Measurements from ENCODE around the gene C1orf122. TPM values are rescaled to one million over a fixed set of nuclear protein-coding genes. Genes with fewer than 3 reads are reported as not detected.

C1orf122 gene
- total and polyA plus RNA-seq, 2 of the 4 experiments (the other 2 are of a cell fraction), result 2.0 to 13.6 TPM

- Histone ChIP-seq H3K56ac (ENCODE audit: extremely low read depth, insufficient read depth, low read length) (no peak overlapping the region), H4K20me1 (ENCODE audit: insufficient read depth, low read length) (peaks cover 13% of the 10 kb centered on the region), H3K4me1 (ENCODE audit: control insufficient read depth, insufficient read depth, low read length) (peaks cover 7% of the 10 kb centered on the region; the same call in 1 of the 2 replicates), H3K9me1 (ENCODE audit: insufficient read depth, low read length) (peaks cover 12% of the 10 kb centered on the region; the same call in 1 of the 2 replicates), H3K79me1 (ENCODE audit: low read depth in 1 of 2, low read length in 2 of 2) (peaks cover 35 to 51% of the 10 kb centered on the region in 2 experiments), H4K91ac (ENCODE audit: insufficient read depth, low read depth, low read length) (no peak overlapping the region), H4K8ac (ENCODE audit: low read depth in 2 of 2, low read length in 2 of 2) (no peak overlapping the region), H3K18ac (ENCODE audit: low read depth, low read length) (no peak overlapping the region), H3K36me3 (ENCODE audit: control insufficient read depth, insufficient read depth, low read length) (peaks cover 22% of the 10 kb centered on the region), H3K4me3 (ENCODE audit: insufficient read depth, low read depth, low read length) (no peak overlapping the region), H2AK5ac (ENCODE audit: low read depth, low read length) (no peak overlapping the region), H3K9me3 (ENCODE audit: control insufficient read depth, insufficient read depth, low read length) (no peaks in the 10 kb centered on the region), H3K23ac (ENCODE audit: low read depth, low read length) (no peak overlapping the region), H3K27ac (ENCODE audit: insufficient read depth, low read length) (no peak overlapping the region), H4K5ac (ENCODE audit: low read depth, low read length) (no peak overlapping the region), H3K27me3 (ENCODE audit: control insufficient read depth, insufficient read depth, low read length) (no peaks in the 10 kb centered on the region), H3K4me2 (ENCODE audit: low read depth, low read length) (no peak overlapping the region), H2AFZ (replicated peaks; ENCODE audit: low read length, poor library complexity) (no peak overlapping the region), H2AK9ac (replicated peaks; ENCODE audit: low read depth, low read length, poor library complexity) (no peak overlapping the region), H2BK120ac (ENCODE audit: low read depth, low read length) (no peak overlapping the region), H2BK15ac (ENCODE audit: low read depth, low read length) (no peak overlapping the region), H2BK5ac (ENCODE audit: low read depth, low read length, poor library complexity, severe bottlenecking) (no peak overlapping the region), H3K9ac (ENCODE audit: low read depth, low read length) (no peak overlapping the region), H2BK20ac (ENCODE audit: low read depth, low read length) (no peak overlapping the region), H3K4ac (ENCODE audit: low read depth, low read length) (no peak overlapping the region), H3K14ac (replicated peaks; ENCODE audit: low read depth, low read length) (no peak overlapping the region)
- intact Hi-C loops (cut with micrococcal nuclease) (no loop called here), dilution Hi-C loops (cut with HindIII; ENCODE audit: low sequenced_read_pairs, unreplicated experiment) (no loop called here), in situ Hi-C loops (cut with MboI; ENCODE audit: low sequenced_read_pairs) (no loop called here)
- no CpG with 5 or more reads among the region's 7 CpGs for WGBS, 2 experiments (ENCODE audit: extremely low coverage in 2 of 2, insufficient read length in 1 of 2)
- peak; percentile 76 for DNase-seq
- POLR2A ChIA-PET (ENCODE audit: unreplicated experiment), result no interaction called here
- ATAC-seq (ENCODE audit: low read depth), result no peak
- no TSS peak for BruUV-seq (replicated peaks)
- no peak for TF ChIP-seq MAZ (IDR thresholded peaks at IDR 0.05; ENCODE audit: borderline replicate concordance, low read depth, low read length)
- peak; percentile 79 for TF ChIP-seq CTCF (conservative IDR thresholded peaks at IDR 0.05; ENCODE audit: low read depth, low read length)
- no peak for TF ChIP-seq MXI1 (IDR thresholded peaks at IDR 0.05; ENCODE audit: borderline replicate concordance, low read depth, low read length)
- TF ChIP-seq SMC3 (IDR thresholded peaks at IDR 0.05; ENCODE audit: low read depth, low read length), result peak; percentile 30; the same call in 1 of the 2 replicates
- no peak; the same call in 1 of the 2 replicates for TF ChIP-seq NFE2L2 (IDR thresholded peaks at IDR 0.05; ENCODE audit: low read depth, low read length)
- TF ChIP-seq POLR2A (IDR thresholded peaks at IDR 0.05; ENCODE audit: low read depth, low read length), result no peak
- TF ChIP-seq MAFK (IDR thresholded peaks at IDR 0.05; ENCODE audit: low read depth, low read length), result peak; percentile 80
- peak; percentile 53 for TF ChIP-seq RAD21 (IDR thresholded peaks at IDR 0.05; ENCODE audit: low read length)
- no peak for TF ChIP-seq CHD1 (IDR thresholded peaks at IDR 0.05; ENCODE audit: low read depth, low read length)
- TF ChIP-seq RCOR1 (IDR thresholded peaks at IDR 0.05; ENCODE audit: insufficient replicate concordance, low read length), result no peak
- TF ChIP-seq FOS (IDR thresholded peaks at IDR 0.05; ENCODE audit: low read depth, low read length), result no peak
- TF ChIP-seq CEBPB (IDR thresholded peaks at IDR 0.05; ENCODE audit: low read depth, low read length), result no peak
- no peak for TF ChIP-seq RFX5 (IDR thresholded peaks at IDR 0.05; ENCODE audit: low read depth, low read length)
- CTCF ChIA-PET, result interaction anchor here (0.6 to 0.7 kb wide), 2 partner anchors 10 to 40 kb away, joined by 3 to 4 read pairs; no protein-coding TSS in a partner anchor
Observed at GRCh38 chr1:37811027-37811655, 3.6 kb downstream of the C1orf122 start.
